Stimulated activated CD4-positive, alpha-beta T cell treated with anti-CD3 and anti-CD28 coated beads, Interleukin-1b, Interleukin-23, amount 100 ng/mL, for 1 hour (primary cell): ENCODE data around the gene PHOSPHO1.
"Not testable (repeated sequence)": the region's sequence is repeated elsewhere in the genome, so short reads cannot be mapped to it uniquely, and the experiment has no call there.

ENCODE experiments used
- DNase-seq, 2 donors: peaks; one replicate each; pipeline ENCODE4 v3.0.0-alpha.2; 2020; ENCODE audit warnings: low read depth in 2 of 2

The PHOSPHO1 gene

GRCh38 chr17:49193513-49194296 lies 36.9 kb downstream of the PHOSPHO1 start:
- DNase-seq, result no peak

GRCh38 chr17:49191917-49192741 lies 38.5 kb downstream of the PHOSPHO1 start:
- DNase-seq, result peak; percentile 80 to 95

GRCh38 chr17:49191409-49191916 lies 39.1 kb downstream of the PHOSPHO1 start:
- no peak for DNase-seq

- no peak for DNase-seq
These were observed 39.7 kb downstream of the PHOSPHO1 start for GRCh38 chr17:49190932-49191331.

- no peak for DNase-seq
These were observed 43.3 kb downstream of the PHOSPHO1 start for GRCh38 chr17:49187301-49187700.

GRCh38 chr17:49185381-49185780 lies 45.2 kb downstream of the PHOSPHO1 start:
- not testable (repeated sequence) for DNase-seq

GRCh38 chr17:49184522-49184921 lies 46.1 kb downstream of the PHOSPHO1 start:
- not testable (repeated sequence) for DNase-seq

- no peak for DNase-seq
These were observed 46.8 kb downstream of the PHOSPHO1 start for GRCh38 chr17:49183801-49184200.

- DNase-seq, result no peak
These were observed 47.2 kb downstream of the PHOSPHO1 start for GRCh38 chr17:49183341-49183740.

- DNase-seq, result no peak
These were observed 49.5 kb downstream of the PHOSPHO1 start for GRCh38 chr17:49180998-49181635.

- DNase-seq, result peak; percentile 20 to 59
These were observed 50.3 kb downstream of the PHOSPHO1 start for GRCh38 chr17:49180303-49180702.

GRCh38 chr17:49175978-49176377 lies 54.6 kb downstream of the PHOSPHO1 start:
- DNase-seq, result not testable (repeated sequence)
